GM23248 (cell line): ENCODE measurements around the gene APBB1IP. TPM values are rescaled to one million over a fixed set of nuclear protein-coding genes. Genes with fewer than 3 reads are reported as not detected.

ENCODE experiments used
- DNase-seq: peaks from one replicate; pipeline ENCODE4 v3.0.0-alpha.2; 2015
- H2AFZ ChIP-seq: fragments of 200-600 bp; sonication (generic); 2 replicates; pipeline ENCODE4 v1.6.1; 2016; ENCODE audit warnings: antibody characterized with exemption
- H3F3A ChIP-seq: fragments of 200-600 bp; sonication (generic); 2 replicates; pipeline ENCODE4 v1.6.1; 2016; ENCODE audit warnings: mild to moderate bottlenecking, antibody characterized with exemption, mixed run types; ENCODE audit not compliant: insufficient read depth
- H3K27ac ChIP-seq: fragments of 200-600 bp; sonication (generic); 2 replicates; pipeline ENCODE4 v1.5.1; 2016; ENCODE audit warnings: mild to moderate bottlenecking
- H3K27me3 ChIP-seq: fragments of 200-600 bp; sonication (generic); replicated peaks from 2 replicates; pipeline ENCODE4 v1.6.1; 2016; ENCODE audit warnings: mild to moderate bottlenecking; ENCODE audit not compliant: insufficient read depth
- H3K36me3 ChIP-seq: fragments of 200-600 bp; sonication (generic); 2 replicates; pipeline ENCODE4 v1.6.1; 2016; ENCODE audit warnings: low read depth, mild to moderate bottlenecking
- H3K4me1 ChIP-seq: fragments of 200-600 bp; sonication (generic); 2 replicates; pipeline ENCODE4 v1.6.1; 2016; ENCODE audit warnings: mild to moderate bottlenecking; ENCODE audit not compliant: insufficient read depth
- H3K4me2 ChIP-seq: fragments of 200-600 bp; sonication (generic); one replicate; pipeline ENCODE4 v1.6.1; 2016; ENCODE audit warnings: mild to moderate bottlenecking; ENCODE audit not compliant: unreplicated experiment
- H3K4me3 ChIP-seq: fragments of 200-600 bp; sonication (generic); 2 replicates; pipeline ENCODE4 v1.5.1; 2016; ENCODE audit warnings: mild to moderate bottlenecking
- H3K79me2 ChIP-seq: fragments of 200-600 bp; sonication (generic); 2 replicates; pipeline ENCODE4 v1.6.1; 2016; ENCODE audit warnings: mild to moderate bottlenecking; ENCODE audit not compliant: insufficient read depth
- H3K9ac ChIP-seq: fragments of 200-600 bp; sonication (generic); 2 replicates; pipeline ENCODE4 v1.6.1; 2016; ENCODE audit warnings: mild to moderate bottlenecking
- H3K9me2 ChIP-seq: fragments of 200-600 bp; sonication (generic); 2 replicates; pipeline ENCODE4 v1.6.1; 2016; ENCODE audit warnings: mixed run types, mild to moderate bottlenecking, moderate library complexity; ENCODE audit not compliant: insufficient read depth
- H3K9me3 ChIP-seq: fragments of 200-600 bp; sonication (generic); one replicate; pipeline ENCODE4 v1.6.1; 2017; ENCODE audit warnings: low read depth
- H4K20me1 ChIP-seq: fragments of 200-600 bp; sonication (generic); 2 replicates; pipeline ENCODE4 v1.6.0; 2016; ENCODE audit not compliant: insufficient read depth
- EZH2 ChIP-seq: fragments of 200-600 bp; sonication (generic); IDR thresholded peaks from 2 replicates; pipeline ENCODE4 v1.6.1; 2018; ENCODE audit warnings: antibody characterized with exemption, mild to moderate bottlenecking; ENCODE audit not compliant: insufficient read depth, poor library complexity, severe bottlenecking
- EZH2phosphoT487 ChIP-seq: fragments of 200-600 bp; sonication (generic); IDR thresholded peaks from 2 replicates; pipeline ENCODE4 v1.6.1; 2018; ENCODE audit warnings: antibody characterized with exemption, moderate library complexity, mild to moderate bottlenecking, low read depth; ENCODE audit not compliant: insufficient read depth
- WGBS, 2 experiments: methylation state at CpG; one replicate each; pipeline ENCODE4 v1.1.6; 2015 to 2017; ENCODE audit warnings: low lambda C conversion rate in 2 of 2, low coverage in 1 of 2; ENCODE audit errors: missing lambda C conversion rate in 2 of 2; 5-methylcytosine and 5-hydroxymethylcytosine counted together
- in situ Hi-C: fragments of 300-500 bp; cut with MboI; formaldehyde crosslinking; loops from 2 replicates; pipeline ENCODE4 v1.15.0; 2020
- polyA plus RNA-seq: library from polyadenylated mRNA; unstranded; fragments of >200 nt; fragmentation: Nextera tagmentation; extraction: Ambion mirVana; gene quantifications from 2 replicates; pipeline ENCODE4 v1.2.1, GENCODE V29; 2016
- total RNA-seq: library from RNA; depleted of rRNA; stranded (reverse); fragments of >200 nt; shearing (Covaris generic); gene quantifications from 2 replicates; pipeline ENCODE4 v1.2.3, GENCODE V29; 2014

The APBB1IP gene
- total and polyA plus RNA-seq, 2 experiments from 2014 or later: 9.4 to 25.0 TPM

- Histone ChIP-seq H3K27me3 (no peaks in the 10 kb centered on the region), H4K20me1 (no peaks in the 10 kb centered on the region), H3K9ac (no peak overlapping the region), H3K36me3 (no peaks in the 10 kb centered on the region), H3K27ac (peak overlapping the region; percentile 38), H3K79me2 (peaks cover 2% of the 10 kb centered on the region; the same call in 1 of the 2 replicates), H3K9me2 (no peaks in the 10 kb centered on the region), H3K4me1 (peaks cover 14% of the 10 kb centered on the region; the same call in 1 of the 2 replicates), H3F3A (0 out of 2 replicates have a peak, but pooled peaks cover 6% of the 10 kb centered on the region), H3K9me3 (no peaks in the 10 kb centered on the region), H3K4me2 (no peak overlapping the region), H2AFZ (0 out of 2 replicates have a peak overlapping the region, but pooled peaks have one; percentile 4), H3K4me3 (no peak overlapping the region)
- 83 to 97% methylated on average over 1 of the region's 1 CpG for WGBS, 2 experiments
- in situ Hi-C loops: no loop called here
- peak; percentile 74 for DNase-seq
- TF ChIP-seq EZH2: no peak
- no peak for TF ChIP-seq EZH2phosphoT487
Observed at GRCh38 chr10:26432938-26433337, 5.2 kb upstream of the APBB1IP start.

- Histone ChIP-seq H3K4me3 (no peak overlapping the region), H3K4me2 (no peak overlapping the region), H3K4me1 (peaks cover 26% of the 10 kb centered on the region), H3K79me2 (peaks cover 31% of the 10 kb centered on the region), H4K20me1 (no peaks in the 10 kb centered on the region), H3K36me3 (no peaks in the 10 kb centered on the region), H2AFZ (no peak overlapping the region), H3K27me3 (no peaks in the 10 kb centered on the region), H3K27ac (no peak overlapping the region), H3K9ac (no peak overlapping the region), H3K9me2 (no peaks in the 10 kb centered on the region), H3F3A (peaks cover 25% of the 10 kb centered on the region), H3K9me3 (no peaks in the 10 kb centered on the region)
- in situ Hi-C loops: no loop called here
- 95 to 100% methylated on average over 1 of the region's 1 CpG for WGBS, 2 experiments
- TF ChIP-seq EZH2phosphoT487 (no peak), EZH2 (no peak)
- DNase-seq: no peak
Observed at GRCh38 chr10:26435852-26436251, 2.3 kb upstream of the APBB1IP start.

- no peak overlapping the region for H3K9ac ChIP-seq
- H3K9me3 ChIP-seq: no peaks in the 10 kb centered on the region
- no peaks in the 10 kb centered on the region for H3K9me2 ChIP-seq
- H3K4me3 ChIP-seq: no peak overlapping the region
- no peak overlapping the region for H3K4me2 ChIP-seq
- H3K79me2 ChIP-seq: peaks cover 41% of the 10 kb centered on the region
- WGBS, 2 experiments: 70 to 71% methylated on average over 2 of the region's 2 CpGs
- no peak overlapping the region for H3K27ac ChIP-seq
- no peaks in the 10 kb centered on the region for H3K27me3 ChIP-seq
- no peaks in the 10 kb centered on the region for H4K20me1 ChIP-seq
- TF ChIP-seq EZH2phosphoT487 (no peak), EZH2 (no peak)
- H3K4me1 ChIP-seq: peaks cover 36% of the 10 kb centered on the region
- no peaks in the 10 kb centered on the region for H3K36me3 ChIP-seq
- in situ Hi-C loops: no loop called here
- DNase-seq: no peak
- peaks cover 30% of the 10 kb centered on the region for H3F3A ChIP-seq
- H2AFZ ChIP-seq: no peak overlapping the region
Observed at GRCh38 chr10:26436848-26437247, 1.3 kb upstream of the APBB1IP start.

GRCh38 chr10:26438534-26439341 is 597 bp downstream of the APBB1IP start:
- TF ChIP-seq EZH2phosphoT487 (no peak), EZH2 (no peak)
- peak overlapping the region; percentile 76 for H3K4me3 ChIP-seq
- H3K9ac ChIP-seq: peak overlapping the region; percentile 89
- in situ Hi-C loops: no loop called here
- DNase-seq: peak; percentile 76
- peaks cover 30% of the 10 kb centered on the region for H3F3A ChIP-seq
- no peaks in the 10 kb centered on the region for H3K9me3 ChIP-seq
- no peaks in the 10 kb centered on the region for H3K9me2 ChIP-seq
- H3K27me3 ChIP-seq: no peaks in the 10 kb centered on the region
- peaks cover 31% of the 10 kb centered on the region for H3K4me1 ChIP-seq
- H3K4me2 ChIP-seq: peak overlapping the region; percentile 89
- H2AFZ ChIP-seq: peak overlapping the region; percentile 89
- no peaks in the 10 kb centered on the region for H3K36me3 ChIP-seq
- H4K20me1 ChIP-seq: no peaks in the 10 kb centered on the region
- peaks cover 60% of the 10 kb centered on the region for H3K79me2 ChIP-seq
- peak overlapping the region; percentile 87 for H3K27ac ChIP-seq
- 3% methylated on average over 41 to 57 of the region's 59 CpGs for WGBS, 2 experiments
